Lung (tissue), 12 donors: ENCODE data around the gene FRRS1L. TPM values are rescaled to one million over a fixed set of nuclear protein-coding genes. Genes with fewer than 3 reads are reported as not detected.
"Not testable (repeated sequence)": the region's sequence is repeated elsewhere in the genome, so short reads cannot be mapped to it uniquely, and the experiment has no call there.

Source experiments
- ATAC-seq: fragments of 200-7000 bp; cut with Tn5 transposase; one replicate; pipeline ENCODE4 v1.9.1; 2020; ENCODE audit warnings: moderate number of reproducible peaks; ENCODE audit not compliant: insufficient read depth, low FRiP score
- DNase-seq, 3 donors: peaks; one replicate each; pipeline ENCODE4 v3.0.0-alpha.2; 2013 to 2017
- H3K27ac ChIP-seq, 2 donors: one replicate each; pipeline ENCODE4 v1.5.1; 2013; ENCODE audit warnings: mild to moderate bottlenecking in 2 of 2, moderate library complexity in 2 of 2, control low read depth in 1 of 2, inconsistent platforms in 1 of 2, low read depth in 1 of 2, low read length in 1 of 2
- H3K27me3 ChIP-seq, 3 donors: one replicate each; pipeline ENCODE4 v1.5.1; 2013; ENCODE audit warnings: low read length in 2 of 3; ENCODE audit not compliant: control insufficient read depth in 3 of 3, insufficient read depth in 3 of 3
- H3K36me3 ChIP-seq, 4 donors: one replicate each; pipeline ENCODE4 v1.5.1; 2013; ENCODE audit warnings: low read length in 4 of 4, mild to moderate bottlenecking in 1 of 4, moderate library complexity in 1 of 4; ENCODE audit not compliant: control insufficient read depth in 4 of 4, insufficient read depth in 4 of 4
- H3K4me1 ChIP-seq, 5 donors: one replicate each; pipeline ENCODE4 v1.5.1; 2013; ENCODE audit warnings: low read length in 5 of 5, mild to moderate bottlenecking in 2 of 5, moderate library complexity in 1 of 5; ENCODE audit not compliant: control insufficient read depth in 5 of 5, insufficient read depth in 5 of 5
- H3K4me3 ChIP-seq: one replicate; pipeline ENCODE4 v1.5.1; 2013; ENCODE audit warnings: mild to moderate bottlenecking, control low read depth, moderate library complexity
- H3K9ac ChIP-seq, 2 donors: one replicate each; pipeline ENCODE4 v1.5.1; 2013; ENCODE audit warnings: low read length in 2 of 2, control low read depth in 1 of 2; ENCODE audit not compliant: insufficient read depth in 1 of 2
- H3K9me3 ChIP-seq, 4 donors: one replicate each; pipeline ENCODE4 v1.5.1; 2013; ENCODE audit warnings: low read length in 3 of 4, mild to moderate bottlenecking in 1 of 4, moderate library complexity in 1 of 4; ENCODE audit not compliant: control insufficient read depth in 4 of 4, insufficient read depth in 3 of 4
- CTCF ChIP-seq: IDR thresholded peaks from 2 replicates; pipeline ENCODE4 v1.5.1; 2012; ENCODE audit warnings: mild to moderate bottlenecking; ENCODE audit errors: control extremely low read depth, extremely low read depth
- WGBS, 2 donors: extraction: QIAGEN DNeasy Blood & Tissue Kit; methylation state at CpG; one replicate each; pipeline ENCODE4 v1.1.7; 2013; 5-methylcytosine and 5-hydroxymethylcytosine counted together
- polyA plus RNA-seq, 2 donors: library from polyadenylated mRNA; stranded (reverse); fragments of 200-250 nt; gene quantifications; one replicate each; pipeline ENCODE4 v1.2.1, GENCODE V29; 2013
- total RNA-seq, 2 donors: library from RNA; depleted of rRNA in 1 of 2; stranded (reverse); fragments of >200 nt in 1 of 2; gene quantifications; one replicate each; pipeline ENCODE4 v1.2.1, GENCODE V29; 2014 to 2021
- donor health status: control.
- donor health status: control.
- donor health status: Bipolar disorder and iron deficiency.
- donor health status: healthy.
- donor health status: DM: yes; HTN: yes; CAD: no.

Gene FRRS1L
- total and polyA plus RNA-seq, 4 donors: under 0.01 to 1.2 (median 0.03) TPM; not detected in 1

DNA sequence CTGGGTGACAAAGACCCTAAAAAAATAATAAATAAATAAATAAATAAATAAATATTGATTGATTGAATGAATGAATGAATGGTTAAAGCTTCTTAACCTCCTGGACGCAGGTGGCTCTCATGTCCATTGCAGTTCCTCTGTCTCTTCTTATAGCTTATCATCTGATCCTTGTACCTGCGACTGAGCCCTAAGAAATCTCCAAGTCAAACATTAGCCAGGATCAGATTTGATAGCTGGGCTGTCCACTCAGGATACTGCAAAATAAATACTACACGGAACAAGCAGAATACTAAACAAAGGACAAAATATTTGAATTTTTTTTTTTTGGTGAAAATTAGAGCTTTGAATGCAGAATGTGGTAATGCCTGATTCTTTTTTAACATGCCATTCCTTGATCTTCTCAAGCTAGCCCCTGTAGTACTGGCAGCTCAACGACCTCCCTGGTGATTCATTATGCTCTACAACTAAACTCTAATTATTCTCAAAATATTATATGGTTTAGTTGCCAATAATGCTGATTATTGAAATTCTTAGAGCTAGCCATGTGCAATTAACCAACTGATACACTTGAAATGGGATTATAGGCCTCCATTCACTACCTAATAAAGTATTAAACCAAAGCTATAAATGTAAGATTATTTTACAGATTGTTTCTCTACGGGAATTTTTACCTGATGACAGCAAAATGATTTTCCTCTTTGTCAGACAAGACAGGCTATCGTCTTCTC is 37.4 kb downstream of the FRRS1L start:
- no peak for TF ChIP-seq CTCF
- Histone ChIP-seq H3K4me3 (no peak overlapping the region), H3K9ac (no peak overlapping the region), H3K27me3 (no peaks in the 10 kb centered on the region), H3K27ac (no peak overlapping the region), H3K36me3 (no peaks in the 10 kb centered on the region), H3K9me3 (no peaks in the 10 kb centered on the region), H3K4me1 (peaks cover 0 to 10% (median 3%) of the 10 kb centered on the region in 5 donors)
- DNase-seq (no peak), ATAC-seq (no peak)
- WGBS, 2 donors: 79 to 88% methylated on average over 6 of the region's 6 CpGs

DNA sequence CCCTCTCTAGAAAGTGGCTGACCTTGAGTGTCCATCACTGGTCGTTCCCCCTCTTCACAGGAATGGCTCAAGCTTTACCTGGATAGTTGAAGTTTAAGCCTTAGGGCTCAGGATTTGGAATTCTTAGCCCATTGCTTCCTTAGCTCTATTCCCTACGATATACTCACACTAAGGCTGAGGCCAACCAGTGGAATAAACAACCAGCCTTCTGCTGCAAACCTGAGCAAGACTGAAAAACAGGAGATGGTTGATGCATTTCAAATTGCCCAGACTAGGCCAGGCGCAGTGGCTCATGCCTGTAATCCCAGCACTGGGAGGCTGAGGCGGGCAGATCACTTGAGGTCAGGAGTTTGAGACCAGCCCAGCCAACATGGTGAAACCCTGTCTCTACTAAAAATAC is 40.4 kb downstream of the FRRS1L start:
- not testable (repeated sequence) for H3K27me3 ChIP-seq, H3K9me3 ChIP-seq, H3K9ac ChIP-seq, ATAC-seq, H3K4me1 ChIP-seq, H3K27ac ChIP-seq, H3K36me3 ChIP-seq, H3K4me3 ChIP-seq, DNase-seq
- 83 to 90% methylated on average over 4 of the region's 4 CpGs for WGBS, 2 donors

- Histone ChIP-seq H3K36me3 (peaks cover 0 to 4% (median 0%) of the 10 kb centered on the region in 4 donors), H3K9me3 (no peaks in the 10 kb centered on the region), H3K27ac (no peak overlapping the region), H3K9ac (no peak overlapping the region), H3K27me3 (no peaks in the 10 kb centered on the region), H3K4me3 (no peak overlapping the region), H3K4me1 (peaks cover 0 to 5% (median 2%) of the 10 kb centered on the region in 5 donors)
- no peak for DNase-seq
- 69 to 85% methylated on average over 2 of the region's 2 CpGs for WGBS, 2 donors
- no peak for ATAC-seq
- no peak for TF ChIP-seq CTCF
Observed at GRCh38 chr9:109124121-109124520, 42.9 kb downstream of the FRRS1L start.

DNA sequence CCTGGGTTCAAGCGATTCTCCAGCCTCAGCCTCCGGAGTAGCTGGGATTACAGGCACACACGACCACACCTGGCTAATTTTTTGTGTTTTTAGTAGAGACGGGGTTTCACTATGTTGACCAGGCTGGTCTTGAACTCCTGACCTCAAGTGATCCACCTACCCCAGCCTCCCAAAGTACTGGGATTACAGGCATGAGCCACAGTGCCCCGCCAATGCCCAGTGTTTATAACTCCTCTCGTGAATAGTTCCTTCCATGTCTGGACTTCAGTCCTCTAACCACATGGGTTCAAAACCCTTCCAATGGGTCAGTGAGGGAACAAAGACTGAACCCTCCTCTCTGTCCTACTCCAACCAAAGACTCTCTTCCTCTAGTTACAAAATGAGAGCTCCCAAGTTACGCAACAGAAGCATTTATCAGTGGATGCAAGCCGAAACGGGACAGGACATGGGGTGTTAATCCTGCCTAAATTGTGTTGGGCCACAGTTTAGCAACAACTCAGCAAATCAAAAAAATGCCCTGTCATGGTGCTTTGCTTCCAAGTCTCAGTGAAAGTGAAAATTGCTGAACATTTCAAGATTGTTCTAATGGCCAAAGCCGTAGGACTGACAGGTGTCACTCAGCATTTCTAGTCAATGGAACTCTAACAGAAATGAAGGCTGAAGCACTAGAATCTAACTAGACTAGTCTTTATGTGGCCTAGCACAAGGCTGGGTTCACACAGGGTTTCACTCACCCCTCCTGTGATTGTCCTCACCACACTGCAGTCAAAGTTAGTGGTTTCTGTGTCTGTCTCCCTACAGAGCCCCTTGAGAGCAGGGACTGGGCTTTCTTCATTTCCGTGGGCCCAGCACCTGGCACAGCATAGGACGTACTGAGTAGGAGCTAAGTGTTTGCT is 44.1 kb downstream of the FRRS1L start:
- Histone ChIP-seq H3K9ac (no peak overlapping the region), H3K4me1 (peaks cover 0 to 14% (median 3%) of the 10 kb centered on the region in 5 donors), H3K4me3 (no peak overlapping the region), H3K36me3 (peaks cover 0 to 4% (median 1%) of the 10 kb centered on the region in 4 donors), H3K27ac (no peak overlapping the region), H3K27me3 (no peaks in the 10 kb centered on the region), H3K9me3 (no peaks in the 10 kb centered on the region)
- WGBS, 2 donors: 53 to 73% methylated on average over 12 of the region's 12 CpGs
- no peak for TF ChIP-seq CTCF
- ATAC-seq: no peak
- no peak for DNase-seq
